ENCODE results near the gene ZNF479.
"Not testable (repeated sequence)": the region's sequence is repeated elsewhere in the genome, so short reads cannot be mapped to it uniquely, and the experiment has no call there.

ZNF479 gene

DNA sequence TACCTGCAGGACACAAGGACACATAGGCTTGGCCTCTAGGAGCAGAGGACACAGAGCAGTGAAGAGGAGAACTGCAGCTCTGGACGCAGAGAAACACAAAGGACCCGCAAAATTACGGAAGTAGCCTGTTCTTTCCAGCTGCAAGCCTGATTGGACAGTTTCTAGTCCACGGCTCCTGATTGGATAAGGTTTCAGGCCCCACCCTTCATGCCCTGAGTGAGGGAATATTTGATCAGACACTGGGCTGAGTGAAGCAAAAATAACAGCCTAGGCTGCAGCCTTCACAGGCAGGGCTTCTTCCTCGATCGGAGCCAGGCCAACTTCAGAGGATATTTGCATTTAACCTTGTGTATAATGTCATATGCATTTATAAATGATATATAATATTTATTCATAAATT, at the start of gene ZNF479:
TSS of gene ZNF479 (minus strand) at position 101 of the 400 bp plus-strand sequence. CDS start 112 bp downstream, outside the sequence.
- not testable (repeated sequence) for H3K4me1 ChIP-seq (ENCODE audit: control insufficient read depth, insufficient read depth, low read length); H3K36me3 ChIP-seq (ENCODE audit: control insufficient read depth, insufficient read depth, low read length); H3K4me3 ChIP-seq (ENCODE audit: low read length); H3K9ac ChIP-seq (ENCODE audit: low read length); H3K27me3 ChIP-seq (ENCODE audit: control insufficient read depth, insufficient read depth, low read length); H3K9me3 ChIP-seq (ENCODE audit: control insufficient read depth, low read length)

- Histone ChIP-seq H3K4me1 (ENCODE audit: control insufficient read depth, insufficient read depth, low read length) (no peaks in the 10 kb centered on the region), H3K27me3 (ENCODE audit: control insufficient read depth, insufficient read depth, low read length) (no peaks in the 10 kb centered on the region), H3K4me3 (ENCODE audit: low read length) (no peak overlapping the region), H3K9me3 (ENCODE audit: control insufficient read depth, low read length) (no peaks in the 10 kb centered on the region), H3K36me3 (ENCODE audit: control insufficient read depth, insufficient read depth, low read length) (no peaks in the 10 kb centered on the region), H3K9ac (ENCODE audit: low read length) (no peak overlapping the region)
Observed at GRCh38 chr7:57182031-57182430, 49.8 kb upstream of the ZNF479 start.

GRCh38 chr7:57181281-57181680, 49.0 kb upstream of the ZNF479 start:
- no peaks in the 10 kb centered on the region for H3K4me1 ChIP-seq (ENCODE audit: control insufficient read depth, insufficient read depth, low read length)
- no peaks in the 10 kb centered on the region for H3K36me3 ChIP-seq (ENCODE audit: control insufficient read depth, insufficient read depth, low read length)
- H3K27me3 ChIP-seq (ENCODE audit: control insufficient read depth, insufficient read depth, low read length): no peaks in the 10 kb centered on the region
- no peaks in the 10 kb centered on the region for H3K9me3 ChIP-seq (ENCODE audit: control insufficient read depth, low read length)
- H3K4me3 ChIP-seq (ENCODE audit: low read length): no peak overlapping the region
- no peak overlapping the region for H3K9ac ChIP-seq (ENCODE audit: low read length)

- no peaks in the 10 kb centered on the region for H3K36me3 ChIP-seq (ENCODE audit: control insufficient read depth, insufficient read depth, low read length)
Observed at GRCh38 chr7:57179776-57180415, 47.7 kb upstream of the ZNF479 start.

DNA sequence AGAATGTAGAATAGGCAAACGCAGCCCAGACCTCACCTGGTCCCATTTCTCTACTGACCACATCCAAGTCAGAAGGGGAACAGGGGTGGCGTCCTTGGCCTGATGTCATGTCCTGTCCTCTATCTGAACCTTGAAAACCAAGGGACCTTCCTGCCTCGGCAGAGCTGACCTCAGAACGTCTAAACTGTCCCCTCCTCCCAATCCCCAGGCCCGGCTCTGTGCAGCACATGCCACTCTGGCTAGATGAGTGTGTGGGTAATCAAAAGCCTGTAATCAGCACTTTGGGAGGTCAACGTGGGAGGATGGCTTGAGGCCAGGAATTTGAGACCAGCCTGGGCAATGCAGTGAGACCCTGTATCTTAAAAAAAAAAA, 46.5 kb upstream of the ZNF479 start:
- H3K9ac ChIP-seq (ENCODE audit: low read length): no peak overlapping the region
- H3K4me1 ChIP-seq (ENCODE audit: control insufficient read depth, insufficient read depth, low read length): no peaks in the 10 kb centered on the region
- no peaks in the 10 kb centered on the region for H3K36me3 ChIP-seq (ENCODE audit: control insufficient read depth, insufficient read depth, low read length)
- no peaks in the 10 kb centered on the region for H3K9me3 ChIP-seq (ENCODE audit: control insufficient read depth, low read length)
- no peak overlapping the region for H3K4me3 ChIP-seq (ENCODE audit: low read length)
- no peaks in the 10 kb centered on the region for H3K27me3 ChIP-seq (ENCODE audit: control insufficient read depth, insufficient read depth, low read length)

More at GRCh38 chr7:57179776-57180415, 47.7 kb upstream of the ZNF479 start:
- Histone ChIP-seq H3K27me3 (ENCODE audit: control insufficient read depth, insufficient read depth, low read length) (no peaks in the 10 kb centered on the region), H3K9ac (ENCODE audit: low read length) (no peak overlapping the region), H3K4me3 (ENCODE audit: low read length) (no peak overlapping the region), H3K9me3 (ENCODE audit: control insufficient read depth, low read length) (no peaks in the 10 kb centered on the region), H3K4me1 (ENCODE audit: control insufficient read depth, insufficient read depth, low read length) (no peaks in the 10 kb centered on the region)

- Histone ChIP-seq H3K4me1 (ENCODE audit: control insufficient read depth, insufficient read depth, low read length) (no peaks in the 10 kb centered on the region), H3K9me3 (ENCODE audit: control insufficient read depth, low read length) (no peaks in the 10 kb centered on the region), H3K27me3 (ENCODE audit: control insufficient read depth, insufficient read depth, low read length) (no peaks in the 10 kb centered on the region), H3K9ac (ENCODE audit: low read length) (no peak overlapping the region), H3K36me3 (ENCODE audit: control insufficient read depth, insufficient read depth, low read length) (no peaks in the 10 kb centered on the region), H3K4me3 (ENCODE audit: low read length) (no peak overlapping the region)
Observed at GRCh38 chr7:57177856-57178767, 45.9 kb upstream of the ZNF479 start.

DNA sequence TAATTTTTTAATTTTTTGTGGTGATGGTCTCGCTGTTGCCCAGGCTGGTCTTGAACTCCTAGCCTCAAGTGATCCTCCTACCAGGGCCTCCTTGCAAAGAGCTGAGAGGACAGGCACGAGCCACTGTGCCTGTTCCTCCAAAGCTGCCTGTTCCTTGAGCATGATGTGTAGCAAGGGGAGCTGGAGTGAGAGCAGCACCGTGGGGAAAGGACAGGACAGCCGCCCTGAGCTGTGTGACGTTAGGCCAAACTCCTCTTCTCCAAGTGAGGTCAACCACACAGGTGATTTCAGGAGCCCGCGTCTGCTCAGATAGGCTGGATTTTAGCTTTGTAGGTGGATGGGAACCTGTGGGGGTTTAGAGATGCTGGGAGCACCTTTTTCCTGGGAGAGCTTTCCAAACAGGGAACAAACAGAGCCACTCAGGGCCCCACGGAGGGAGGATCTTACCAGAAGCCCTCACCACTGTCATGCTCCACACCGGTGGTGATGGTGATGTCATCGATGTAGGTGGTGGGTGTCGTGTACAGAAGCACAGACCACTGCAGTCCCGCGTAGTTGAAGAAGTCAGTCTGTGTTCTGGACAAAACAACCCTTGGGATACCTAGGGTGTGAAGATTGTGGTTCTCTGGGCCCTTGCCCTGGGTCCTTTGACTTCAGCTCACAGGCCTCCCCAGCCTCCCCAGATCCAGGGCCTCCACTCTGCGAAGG, 44.8 kb upstream of the ZNF479 start:
- Histone ChIP-seq H3K9ac (ENCODE audit: low read length) (no peak overlapping the region), H3K4me1 (ENCODE audit: control insufficient read depth, insufficient read depth, low read length) (no peaks in the 10 kb centered on the region), H3K4me3 (ENCODE audit: low read length) (no peak overlapping the region), H3K36me3 (ENCODE audit: control insufficient read depth, insufficient read depth, low read length) (no peaks in the 10 kb centered on the region), H3K9me3 (ENCODE audit: control insufficient read depth, low read length) (no peaks in the 10 kb centered on the region), H3K27me3 (ENCODE audit: control insufficient read depth, insufficient read depth, low read length) (no peaks in the 10 kb centered on the region)

DNA sequence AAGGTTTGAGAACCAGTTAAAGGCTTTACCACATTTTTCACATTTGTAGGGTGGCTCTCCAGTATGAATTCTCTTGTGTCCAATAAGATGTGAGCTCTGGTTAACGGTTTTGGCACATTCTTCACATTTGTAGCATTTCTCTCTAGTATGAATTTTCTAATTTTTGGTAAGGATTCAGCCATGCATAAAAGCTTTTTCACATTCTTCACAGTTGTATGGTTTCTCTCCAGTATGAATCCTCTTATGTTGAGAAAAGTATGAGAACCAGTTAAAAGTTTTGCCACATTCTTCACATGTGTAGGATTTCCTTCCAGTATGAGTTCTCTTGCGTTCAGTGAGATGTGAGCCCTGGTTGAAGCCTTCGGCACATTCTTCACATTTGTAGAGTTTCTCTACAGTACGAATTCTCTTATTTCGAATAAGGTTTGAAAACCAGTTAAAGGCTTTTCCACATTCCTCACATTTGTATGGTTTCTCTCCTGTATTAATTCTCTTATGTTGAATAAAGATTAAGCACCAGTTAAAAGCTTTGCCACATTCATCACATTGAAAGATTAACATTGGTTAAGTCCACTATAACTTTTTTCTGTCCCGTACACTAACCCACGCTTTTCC, 33.2 kb upstream of the ZNF479 start:
- no peaks in the 10 kb centered on the region for H3K36me3 ChIP-seq (ENCODE audit: control insufficient read depth, insufficient read depth, low read length)
- no peaks in the 10 kb centered on the region for H3K27me3 ChIP-seq (ENCODE audit: control insufficient read depth, insufficient read depth, low read length)
- no peaks in the 10 kb centered on the region for H3K9me3 ChIP-seq (ENCODE audit: control insufficient read depth, low read length)
- no peak overlapping the region for H3K4me3 ChIP-seq (ENCODE audit: low read length)
- no peak overlapping the region for H3K9ac ChIP-seq (ENCODE audit: low read length)
- no peaks in the 10 kb centered on the region for H3K4me1 ChIP-seq (ENCODE audit: control insufficient read depth, insufficient read depth, low read length)

DNA sequence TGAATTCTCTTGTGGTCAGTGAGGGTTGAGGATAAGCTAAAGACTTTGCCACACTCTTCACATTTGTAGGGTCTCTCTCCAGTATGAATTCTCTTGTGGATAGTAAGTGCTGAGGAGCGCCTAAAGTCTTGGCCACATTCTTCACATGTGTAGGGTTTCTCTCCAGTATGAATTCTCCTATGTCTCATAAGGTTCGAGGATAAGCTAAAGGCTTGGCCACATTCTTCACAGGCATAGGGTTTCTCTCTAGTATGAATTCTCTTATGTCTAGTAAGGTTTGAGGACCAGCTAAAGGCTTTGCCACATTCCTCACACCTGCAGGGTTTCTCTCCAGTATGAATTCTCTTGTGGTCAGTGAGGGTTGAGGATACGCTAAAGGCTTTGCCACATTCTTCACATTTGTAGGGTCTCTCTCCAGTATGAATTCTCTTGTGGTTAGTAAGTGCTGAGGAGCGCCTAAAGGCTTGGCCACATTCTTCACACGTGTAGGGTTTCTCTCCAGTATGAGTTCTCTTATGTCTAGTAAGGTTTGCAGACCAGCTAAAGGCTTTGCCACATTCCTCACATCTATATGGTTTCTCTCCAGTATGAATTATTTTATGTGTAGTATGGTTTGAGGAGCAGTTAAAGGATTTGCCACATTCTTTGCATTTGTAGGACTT, 12.0 kb downstream of the ZNF479 start:
- H3K27me3 ChIP-seq (ENCODE audit: control insufficient read depth, insufficient read depth, low read length); H3K9me3 ChIP-seq (ENCODE audit: control insufficient read depth, low read length); H3K9ac ChIP-seq (ENCODE audit: low read length); H3K4me3 ChIP-seq (ENCODE audit: low read length); H3K36me3 ChIP-seq (ENCODE audit: control insufficient read depth, insufficient read depth, low read length); H3K4me1 ChIP-seq (ENCODE audit: control insufficient read depth, insufficient read depth, low read length): not testable (repeated sequence)

Measured in mucosa of stomach (tissue), 1 donor.